CD4-positive, CD25-positive, alpha-beta regulatory T cell (primary cell): ENCODE data around the gene CXorf65. TPM values are rescaled to one million over a fixed set of nuclear protein-coding genes. Genes with fewer than 3 reads are reported as not detected.

Source experiments
- ATAC-seq, 2 donors: fragments of 150-1000 bp; cut with Tn5 transposase; one replicate each; pipeline ENCODE4 v1.10.0; 2021; ENCODE audit warnings: low read depth in 2 of 2, moderate number of reproducible peaks in 2 of 2, moderate library complexity in 1 of 2
- DNase-seq, 3 donors: peaks; one replicate each; pipeline versions ENCODE4 v3.0.0 to v3.0.0-alpha.2; 2012 to 2022; ENCODE audit warnings: mixed read lengths in 1 of 3
- H3K27ac ChIP-seq: one replicate; pipeline ENCODE4 v1.7.0; 2013; ENCODE audit warnings: mild to moderate bottlenecking, low read length; ENCODE audit not compliant: insufficient read depth, poor library complexity, severe bottlenecking
- H3K27me3 ChIP-seq: one replicate; pipeline ENCODE4 v1.7.0; 2013; ENCODE audit warnings: low read length; ENCODE audit not compliant: control insufficient read depth, insufficient read depth
- H3K36me3 ChIP-seq: one replicate; pipeline ENCODE4 v1.7.0; 2013; ENCODE audit warnings: mild to moderate bottlenecking, low read length, moderate library complexity; ENCODE audit not compliant: control insufficient read depth, insufficient read depth
- H3K4me1 ChIP-seq: 2 replicates; pipeline ENCODE4 v1.7.0; 2013; ENCODE audit warnings: mild to moderate bottlenecking, low read length; ENCODE audit not compliant: insufficient read depth, control insufficient read depth, poor library complexity, severe bottlenecking
- H3K4me3 ChIP-seq: one replicate; pipeline ENCODE4 v1.7.0; 2013; ENCODE audit warnings: low read depth, mild to moderate bottlenecking, low read length, moderate library complexity
- H3K9me3 ChIP-seq, 2 experiments: 1 replicate in 1 of 2; 2 replicates in 1 of 2; pipeline ENCODE4 v1.7.0; 2013; ENCODE audit warnings: low read length in 2 of 2, mild to moderate bottlenecking in 1 of 2, moderate library complexity in 1 of 2; ENCODE audit not compliant: control insufficient read depth in 2 of 2
- H3K27ac Mint-ChIP-seq, 3 donors: one replicate each; pipeline ENCODE4 v1.8.0; 2020 to 2022; ENCODE audit warnings: mild to moderate bottlenecking in 3 of 3, mixed read lengths in 3 of 3, moderate library complexity in 2 of 3
- H3K27me3 Mint-ChIP-seq: one replicate; pipeline ENCODE4 v1.8.0; 2022; ENCODE audit warnings: mild to moderate bottlenecking, mixed read lengths
- H3K36me3 Mint-ChIP-seq: one replicate; pipeline ENCODE4 v1.8.0; 2020; ENCODE audit warnings: mixed read lengths
- H3K4me1 Mint-ChIP-seq, 4 donors: one replicate each; pipeline ENCODE4 v1.8.0; 2020 to 2022; ENCODE audit warnings: mixed read lengths in 4 of 4, mild to moderate bottlenecking in 1 of 4
- H3K4me3 Mint-ChIP-seq, 4 donors: one replicate each; pipeline ENCODE4 v1.8.0; 2020 to 2022; ENCODE audit warnings: mild to moderate bottlenecking in 4 of 4, mixed read lengths in 4 of 4, moderate library complexity in 3 of 4
- H3K9me3 Mint-ChIP-seq, 7 donors: one replicate each; pipeline ENCODE4 v1.8.0; 2020 to 2022; ENCODE audit warnings: mixed read lengths in 7 of 7, mild to moderate bottlenecking in 3 of 7, moderate library complexity in 2 of 7
- polyA plus RNA-seq, 4 donors: library from polyadenylated mRNA; unstranded; fragments of 300-500 nt; fragmentation: Illumina TruSeq; gene quantifications; one replicate each; pipeline ENCODE4 v1.2.3, GENCODE V29; 2021
- total RNA-seq: library from RNA; stranded (reverse); gene quantifications from one replicate; pipeline ENCODE4 v1.2.3, GENCODE V29; 2022

Gene CXorf65
- total and polyA plus RNA-seq, 5 donors from 2014 or later = 1.6 to 81.0 (median 3.6) TPM

- Mint-ChIP-seq H3K4me1 (peaks cover 7 to 57% (median 25%) of the 10 kb centered on the region in 4 donors), H3K4me3 (peak overlapping the region; percentile 91 to 96 (median 93)), H3K9me3 (peaks cover 0 to 2% (median 0%) of the 10 kb centered on the region in 7 donors), H3K27ac (peak overlapping the region in 2 of 3 donors; percentile 89 to 97), H3K27me3 (no peaks in the 10 kb centered on the region), H3K36me3 (peaks cover 4% of the 10 kb centered on the region)
- Histone ChIP-seq H3K4me1 (peaks cover 35% of the 10 kb centered on the region), H3K27ac (peak overlapping the region; percentile 80), H3K27me3 (no peaks in the 10 kb centered on the region), H3K36me3 (no peaks in the 10 kb centered on the region), H3K9me3 (no peaks in the 10 kb centered on the region), H3K4me3 (peak overlapping the region; percentile 89)
- DNase-seq (peak in 2 of 3 donors; percentile 65 to 70), ATAC-seq (peak; percentile 37 to 38)
Measured at GRCh38 chrX:71095981-71096759, 10.4 kb downstream of the CXorf65 start.

- no peaks in the 10 kb centered on the region for H3K36me3 ChIP-seq
- DNase-seq (peak; percentile 86 to 92 (median 88)), ATAC-seq (peak; percentile 88 to 91)
- H3K4me1 ChIP-seq = peaks cover 32% of the 10 kb centered on the region
- no peaks in the 10 kb centered on the region for H3K9me3 ChIP-seq
- peak within 1 kb of the TSS; percentile 82 to 97 (median 89) for H3K27ac Mint-ChIP-seq
- peaks cover 7 to 51% (median 21%) of the 10 kb centered on the region in 4 donors for H3K4me1 Mint-ChIP-seq
- H3K36me3 Mint-ChIP-seq = peaks cover 4% of the 10 kb centered on the region
- peaks cover 0 to 2% (median 0%) of the 10 kb centered on the region in 7 donors for H3K9me3 Mint-ChIP-seq
- peak within 1 kb of the TSS; percentile 80 for H3K27ac ChIP-seq
- no peaks in the 10 kb centered on the region for H3K27me3 Mint-ChIP-seq
- H3K4me3 ChIP-seq = peak within 1 kb of the TSS; percentile 89
- no peaks in the 10 kb centered on the region for H3K27me3 ChIP-seq
- peak within 1 kb of the TSS; percentile 91 to 96 (median 93) for H3K4me3 Mint-ChIP-seq
Measured at GRCh38 chrX:71095555-71095980, 11.0 kb downstream of the CXorf65 start, which contains the start of gene FOXO4. TSS of gene FOXO4 (plus strand) at chrX:71095851. CDS start at chrX:71096529, 678 bp downstream.

- ATAC-seq (no peak), DNase-seq (no peak)
- peak overlapping the region; percentile 91 to 96 (median 93) for H3K4me3 Mint-ChIP-seq
- H3K36me3 Mint-ChIP-seq = peaks cover 4% of the 10 kb centered on the region
- H3K4me1 Mint-ChIP-seq = peaks cover 7 to 48% (median 20%) of the 10 kb centered on the region in 4 donors
- Histone ChIP-seq H3K9me3 (no peaks in the 10 kb centered on the region), H3K4me3 (peak overlapping the region; percentile 77), H3K27ac (no peak overlapping the region), H3K4me1 (peaks cover 32% of the 10 kb centered on the region), H3K27me3 (no peaks in the 10 kb centered on the region), H3K36me3 (no peaks in the 10 kb centered on the region)
- H3K27me3 Mint-ChIP-seq = no peaks in the 10 kb centered on the region
- H3K9me3 Mint-ChIP-seq = peaks cover 0 to 2% (median 0%) of the 10 kb centered on the region in 7 donors
- H3K27ac Mint-ChIP-seq = peak overlapping the region; percentile 80 to 97 (median 89)
Measured at GRCh38 chrX:71095033-71095432, 11.5 kb downstream of the CXorf65 start.

GRCh38 chrX:71091263-71091662, 15.3 kb downstream of the CXorf65 start:
- H3K27me3 ChIP-seq = no peaks in the 10 kb centered on the region
- Mint-ChIP-seq H3K27ac (no peak overlapping the region), H3K27me3 (no peaks in the 10 kb centered on the region), H3K4me1 (peaks cover 0 to 16% (median 6%) of the 10 kb centered on the region in 4 donors), H3K9me3 (peaks cover 0 to 2% (median 0%) of the 10 kb centered on the region in 7 donors), H3K4me3 (no peak overlapping the region), H3K36me3 (no peaks in the 10 kb centered on the region)
- H3K4me1 ChIP-seq = peaks cover under 1% of the 10 kb centered on the region
- no peaks in the 10 kb centered on the region for H3K9me3 ChIP-seq
- H3K27ac ChIP-seq = no peak overlapping the region
- H3K4me3 ChIP-seq = no peak overlapping the region
- ATAC-seq = no peak
- no peak for DNase-seq
- no peaks in the 10 kb centered on the region for H3K36me3 ChIP-seq

GRCh38 chrX:71085900-71086299, 20.6 kb downstream of the CXorf65 start:
- Mint-ChIP-seq H3K4me3 (no peak overlapping the region), H3K27ac (peak overlapping the region in 1 of 3 donors; percentile 52)
- H3K36me3 ChIP-seq = no peaks in the 10 kb centered on the region

GRCh38 chrX:71082822-71083221, 23.7 kb downstream of the CXorf65 start:
- peaks cover 0 to 1% (median 0%) of the 10 kb centered on the region in 7 donors for H3K9me3 Mint-ChIP-seq
- DNase-seq = no peak

More at GRCh38 chrX:71085900-71086299, 20.6 kb downstream of the CXorf65 start:
- ATAC-seq (no peak), DNase-seq (no peak)
- H3K9me3 ChIP-seq = no peaks in the 10 kb centered on the region
- no peak overlapping the region for H3K4me3 ChIP-seq
- H3K27me3 ChIP-seq = no peaks in the 10 kb centered on the region
- Mint-ChIP-seq H3K4me1 (peaks cover 0 to 8% (median 0%) of the 10 kb centered on the region in 4 donors), H3K9me3 (no peaks in the 10 kb centered on the region), H3K36me3 (no peaks in the 10 kb centered on the region), H3K27me3 (no peaks in the 10 kb centered on the region)
- no peak overlapping the region for H3K27ac ChIP-seq
- peaks cover 3% of the 10 kb centered on the region for H3K4me1 ChIP-seq

GRCh38 chrX:71082124-71082647, 24.4 kb downstream of the CXorf65 start:
- H3K4me3 ChIP-seq = no peak overlapping the region
- peaks cover 0 to 8% (median 0%) of the 10 kb centered on the region in 4 donors for H3K4me1 Mint-ChIP-seq
- no peaks in the 10 kb centered on the region for H3K9me3 ChIP-seq
- no peaks in the 10 kb centered on the region for H3K36me3 Mint-ChIP-seq
- peaks cover 3% of the 10 kb centered on the region for H3K4me1 ChIP-seq
- H3K36me3 ChIP-seq = no peaks in the 10 kb centered on the region
- DNase-seq = no peak
- no peak overlapping the region for H3K27ac Mint-ChIP-seq
- no peak overlapping the region for H3K4me3 Mint-ChIP-seq
- peaks cover 9% of the 10 kb centered on the region for H3K27me3 Mint-ChIP-seq
- H3K9me3 Mint-ChIP-seq = peaks cover 0 to 1% (median 0%) of the 10 kb centered on the region in 7 donors
- ATAC-seq = no peak
- no peaks in the 10 kb centered on the region for H3K27me3 ChIP-seq
- H3K27ac ChIP-seq = no peak overlapping the region

More at GRCh38 chrX:71082822-71083221, 23.7 kb downstream of the CXorf65 start:
- H3K27ac Mint-ChIP-seq = no peak overlapping the region
- no peak for ATAC-seq
- Histone ChIP-seq H3K36me3 (no peaks in the 10 kb centered on the region), H3K4me1 (peaks cover 3% of the 10 kb centered on the region), H3K27ac (no peak overlapping the region), H3K9me3 (no peaks in the 10 kb centered on the region), H3K4me3 (no peak overlapping the region), H3K27me3 (no peaks in the 10 kb centered on the region)
- no peaks in the 10 kb centered on the region for H3K36me3 Mint-ChIP-seq
- peaks cover 9% of the 10 kb centered on the region for H3K27me3 Mint-ChIP-seq
- H3K4me1 Mint-ChIP-seq = peaks cover 0 to 8% (median 0%) of the 10 kb centered on the region in 4 donors
- H3K4me3 Mint-ChIP-seq = no peak overlapping the region
